HG02981 (cell line): ENCODE measurements around the gene SEMA4B.
"Not testable (repeated sequence)": the region's sequence is repeated elsewhere in the genome, so short reads cannot be mapped to it uniquely, and the experiment has no call there.

Experiments
- ATAC-seq: cut with Tn5 transposase; IDR thresholded peaks from one replicate; pipeline ENCODE4 v1.9.1; 2021; ENCODE audit warnings: mild to moderate bottlenecking, moderate library complexity; ENCODE audit not compliant: unreplicated experiment

Gene SEMA4B

GRCh38 chr15:90201130-90201943 lies at the start of gene SEMA4B:
Gene SEMA4B, plus strand, starts transcription at chr15:90201330. Its CDS starts 249 bp downstream, at chr15:90201579.
- ATAC-seq: peak; percentile 73

- ATAC-seq: no peak
Observed at GRCh38 chr15:90151989-90152645, 49.0 kb upstream of the SEMA4B start.

GRCh38 chr15:90153658-90154057 lies 47.5 kb upstream of the SEMA4B start:
- no peak for ATAC-seq

- no peak for ATAC-seq
Observed at GRCh38 chr15:90154246-90154645, 46.9 kb upstream of the SEMA4B start.

GRCh38 chr15:90154861-90155626 lies 46.1 kb upstream of the SEMA4B start:
- ATAC-seq: no peak

GRCh38 chr15:90159213-90159612 lies 41.9 kb upstream of the SEMA4B start:
- ATAC-seq: no peak

- no peak for ATAC-seq
Observed at GRCh38 chr15:90160781-90161727, 40.1 kb upstream of the SEMA4B start.

- peak; percentile 58 for ATAC-seq
Observed at GRCh38 chr15:90161950-90162361, 39.2 kb upstream of the SEMA4B start.

GRCh38 chr15:90162956-90163355 lies 38.2 kb upstream of the SEMA4B start:
- no peak for ATAC-seq

GRCh38 chr15:90164239-90164638 lies 36.9 kb upstream of the SEMA4B start:
- ATAC-seq: not testable (repeated sequence)

- ATAC-seq: no peak
Observed at GRCh38 chr15:90165157-90165556, 36.0 kb upstream of the SEMA4B start.

- ATAC-seq: no peak
Observed at GRCh38 chr15:90165659-90166489, 35.3 kb upstream of the SEMA4B start.

- ATAC-seq: no peak
Observed at GRCh38 chr15:90167121-90167520, 34.0 kb upstream of the SEMA4B start.

GRCh38 chr15:90171623-90172022 lies 29.5 kb upstream of the SEMA4B start:
- no peak for ATAC-seq

- no peak for ATAC-seq
Observed at GRCh38 chr15:90173372-90173771, 27.8 kb upstream of the SEMA4B start.

- ATAC-seq: no peak
Observed at GRCh38 chr15:90174140-90174875, 26.8 kb upstream of the SEMA4B start.

GRCh38 chr15:90177012-90177411 lies 24.1 kb upstream of the SEMA4B start:
- no peak for ATAC-seq

GRCh38 chr15:90178468-90179435 lies 22.4 kb upstream of the SEMA4B start:
- no peak for ATAC-seq
